GM19238 (cell line): Measurements from ENCODE around the gene RAB18.
"Not testable (repeated sequence)": the region's sequence is repeated elsewhere in the genome, so short reads cannot be mapped to it uniquely, and the experiment has no call there.

ENCODE experiments used
- DNase-seq: peaks from one replicate; pipeline ENCODE4 v3.0.0; 2011; ENCODE audit warnings: low spot score; ENCODE audit not compliant: insufficient read length

RAB18 gene

DNA sequence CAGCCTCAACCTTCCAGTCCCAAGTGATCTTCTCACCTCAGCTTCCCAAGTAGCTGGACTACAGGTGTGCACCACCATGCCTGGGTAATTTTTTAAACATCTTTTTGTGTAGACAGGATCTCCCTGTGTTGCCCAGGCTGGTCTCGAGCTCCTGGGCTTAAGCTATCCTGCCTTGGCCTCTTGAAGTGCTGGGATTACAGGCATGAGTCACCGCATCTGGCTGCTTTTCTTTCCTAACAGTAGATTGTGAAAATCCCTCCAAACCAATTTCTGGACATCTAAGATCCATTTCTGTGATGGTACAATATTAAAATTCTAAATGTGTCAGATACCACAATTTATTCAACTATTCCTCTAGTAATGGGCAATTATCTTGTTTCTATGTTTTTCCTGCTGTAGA, 38.7 kb downstream of the RAB18 start:
- no peak for DNase-seq

DNA sequence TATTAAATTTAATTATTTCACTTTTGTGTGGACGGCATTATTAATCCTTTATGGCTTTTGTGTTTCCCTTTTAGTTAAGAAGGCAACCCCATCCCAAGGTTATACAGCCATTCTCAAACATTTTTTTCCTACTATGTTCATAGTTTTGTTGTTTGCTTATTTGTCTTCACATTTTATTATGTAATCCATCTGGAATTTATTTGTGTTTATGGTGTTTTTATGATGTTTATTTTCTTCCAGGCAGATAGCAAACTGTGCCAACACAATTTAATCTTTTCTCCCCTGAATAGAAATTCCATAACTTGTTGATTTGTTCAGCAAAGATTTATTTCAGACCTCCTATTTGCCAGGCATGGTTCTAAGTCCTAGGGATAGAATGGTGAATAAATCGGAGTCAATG, 42.9 kb downstream of the RAB18 start:
- DNase-seq = no peak

DNA sequence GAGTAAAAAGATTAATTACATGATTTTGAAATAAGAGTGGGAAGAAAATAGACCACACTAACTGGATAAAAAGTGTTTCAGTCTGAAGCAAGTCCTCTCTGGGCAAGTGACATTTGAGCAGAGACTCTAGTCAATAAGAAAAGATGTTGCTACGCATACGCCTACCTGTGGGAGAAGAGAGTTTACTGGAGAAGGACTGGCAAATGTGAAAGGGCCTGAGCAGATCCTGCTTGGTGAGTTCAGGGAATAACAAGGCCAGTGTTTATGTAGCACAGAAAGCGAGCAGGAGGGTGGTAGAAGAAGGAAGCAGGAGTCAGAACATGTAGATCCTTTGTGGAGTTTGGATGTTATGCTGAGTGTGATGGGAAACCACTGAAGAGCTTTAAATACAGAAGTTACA, 43.4 kb downstream of the RAB18 start:
- DNase-seq = no peak

DNA sequence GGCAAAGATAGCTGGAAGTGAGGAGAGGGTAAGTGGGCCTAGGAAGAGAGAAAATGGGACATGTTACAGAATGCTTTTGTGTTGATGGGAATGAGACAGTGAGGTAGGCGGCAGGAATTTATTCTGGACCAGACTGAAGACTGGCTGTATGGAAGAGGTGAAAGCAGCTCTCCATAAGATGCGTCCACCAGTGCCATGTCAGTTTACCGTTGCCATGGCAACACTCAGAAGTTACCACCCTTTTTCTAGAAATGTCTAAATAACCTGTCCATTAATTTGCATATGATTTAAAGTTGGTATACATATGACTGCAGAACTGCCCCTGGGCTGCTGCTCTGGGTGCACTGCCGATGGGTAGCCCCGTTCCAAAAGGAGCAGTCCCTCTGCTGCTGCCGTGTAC, 46.7 kb downstream of the RAB18 start:
- DNase-seq = no peak

DNA sequence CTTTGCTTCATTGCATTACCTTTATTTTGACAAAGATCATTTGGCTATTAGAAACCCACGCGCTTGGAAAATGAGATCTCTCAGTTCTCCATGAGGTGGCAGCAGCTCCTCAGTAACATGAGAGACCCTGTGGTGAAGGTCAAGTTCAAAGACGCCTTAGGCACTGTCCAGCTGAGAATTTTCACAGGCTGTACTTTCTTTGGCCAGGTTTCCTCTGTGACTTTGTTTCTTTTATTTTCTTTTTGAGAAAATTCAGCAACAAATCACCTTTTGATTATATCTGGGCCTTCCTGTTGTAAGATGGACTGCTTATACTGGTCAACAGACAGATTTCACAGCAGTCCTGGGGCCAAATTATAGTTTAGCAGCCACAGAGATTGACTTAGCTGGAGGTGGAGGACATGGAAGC, 54.5 kb downstream of the RAB18 start:
- DNase-seq = peak; percentile 13

DNA sequence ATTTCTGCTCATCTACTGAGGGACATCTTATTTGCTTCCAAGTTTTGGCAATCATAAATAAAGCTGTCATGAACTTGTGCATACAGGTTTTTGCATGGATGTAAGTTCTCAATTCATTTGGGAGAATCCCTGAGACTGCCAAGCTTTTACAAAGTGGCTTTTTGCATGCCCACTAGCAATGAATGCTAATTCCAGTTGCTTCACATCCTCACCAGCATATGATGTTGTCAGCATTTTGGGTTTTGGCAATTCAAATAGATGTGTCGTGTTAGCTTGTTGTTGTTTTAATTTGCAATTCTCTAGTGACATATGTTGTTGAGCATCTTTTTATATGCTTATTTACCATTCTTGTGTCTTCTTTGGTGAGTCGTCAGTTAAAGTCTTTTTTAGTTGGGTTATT, 57.2 kb downstream of the RAB18 start:
- no peak for DNase-seq

DNA sequence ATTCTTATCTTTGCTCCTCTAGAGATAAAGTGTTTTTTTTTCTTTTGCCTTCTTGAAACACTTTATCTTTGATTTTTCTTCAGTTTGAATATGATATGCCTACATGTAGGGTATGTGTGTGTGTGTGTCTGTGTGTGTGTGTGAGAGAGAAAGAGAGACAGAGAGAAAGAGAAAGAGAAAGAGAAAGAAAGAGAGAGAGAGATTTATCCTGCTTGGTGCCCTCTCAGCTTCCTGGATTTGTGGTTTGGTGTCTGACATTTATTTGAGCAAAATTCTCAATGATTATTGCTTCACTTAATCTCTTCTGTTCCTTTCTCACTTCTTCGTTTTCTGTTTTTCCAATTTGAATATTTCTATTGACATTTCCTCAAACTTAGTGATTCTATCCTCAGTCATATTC, 60.3 kb downstream of the RAB18 start:
- DNase-seq = no peak

DNA sequence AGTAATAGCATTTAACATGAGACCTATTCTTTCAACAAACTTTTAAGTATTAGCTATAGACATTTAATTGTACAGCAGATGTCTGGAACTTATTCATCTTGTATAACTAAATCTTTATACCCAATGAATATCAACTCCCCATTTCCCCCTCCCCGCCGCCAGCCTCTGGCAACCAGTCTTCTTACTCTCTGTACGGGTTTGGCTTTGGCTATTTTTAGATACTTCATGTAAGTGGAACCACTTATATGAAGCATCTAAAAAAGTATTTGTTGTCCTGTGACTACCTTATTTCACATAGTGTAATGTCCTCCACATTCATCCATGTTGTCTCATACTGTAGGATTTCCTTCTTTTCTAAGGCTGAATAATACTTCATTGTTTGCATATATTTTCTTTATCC, 60.8 kb downstream of the RAB18 start:
- DNase-seq = no peak

DNA sequence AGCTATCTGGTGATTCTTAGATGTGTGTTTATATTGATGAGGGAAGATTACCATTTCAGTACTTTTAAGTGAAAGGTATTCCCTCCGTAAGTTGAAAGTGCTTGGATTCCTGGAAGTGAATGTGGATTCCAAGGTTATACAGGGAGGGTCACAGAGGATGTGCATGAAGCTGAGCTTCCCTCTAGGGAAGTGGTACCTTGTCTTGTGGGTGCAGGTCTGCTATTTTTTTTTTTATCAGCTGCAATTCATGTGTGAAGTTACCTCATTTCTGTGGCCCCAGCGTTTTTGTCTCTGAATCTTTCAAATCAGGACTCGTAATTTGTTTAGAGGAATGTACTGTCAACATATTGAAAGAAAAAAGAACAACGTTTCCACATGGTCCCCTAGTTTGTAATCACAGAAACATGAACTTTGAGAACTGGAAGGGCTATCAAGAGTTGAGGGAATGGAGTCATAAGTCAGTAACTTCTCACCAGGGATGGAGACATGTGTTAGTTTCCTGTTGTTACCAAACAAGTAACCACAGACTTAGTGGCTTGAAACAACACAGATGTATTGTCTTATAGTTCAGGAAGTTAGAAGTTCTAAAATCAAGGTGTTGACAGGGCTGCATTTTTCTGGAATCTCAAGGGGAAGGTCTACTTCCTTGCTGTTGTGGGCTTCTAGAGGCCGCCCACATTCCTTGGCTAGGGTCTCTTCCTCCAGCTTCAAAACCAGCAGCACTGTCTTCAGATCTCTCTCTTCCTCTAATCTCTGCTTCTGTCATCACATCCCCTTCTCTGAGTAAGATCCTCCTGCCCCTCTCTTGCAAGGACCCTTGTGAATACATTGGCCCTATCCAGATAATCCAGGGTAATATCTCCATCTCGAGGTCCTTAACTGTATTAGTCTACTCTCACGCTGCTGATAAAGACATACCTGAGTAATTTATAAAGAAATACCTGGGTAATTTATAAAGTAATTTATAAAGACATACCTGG, 64.4 kb downstream of the RAB18 start:
- DNase-seq = no peak

DNA sequence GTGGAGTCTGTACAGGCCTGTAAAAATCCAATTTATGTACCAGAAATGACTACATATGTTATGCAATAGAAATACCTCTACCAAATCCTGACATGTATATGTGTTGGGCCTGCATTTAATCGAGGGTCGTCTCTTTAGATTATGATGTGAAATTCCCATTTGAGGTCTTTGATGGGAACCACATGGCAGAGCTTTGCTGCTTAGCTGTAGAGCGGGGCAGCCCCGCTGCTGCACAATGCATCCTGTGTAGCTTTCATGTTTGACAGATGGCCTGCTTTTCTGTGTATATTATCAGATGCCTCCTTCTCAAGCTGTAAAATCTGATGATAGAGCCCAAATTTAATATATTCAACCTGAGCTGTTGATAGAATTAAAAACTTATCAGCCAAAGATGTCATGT, 65.8 kb downstream of the RAB18 start:
- no peak for DNase-seq

DNA sequence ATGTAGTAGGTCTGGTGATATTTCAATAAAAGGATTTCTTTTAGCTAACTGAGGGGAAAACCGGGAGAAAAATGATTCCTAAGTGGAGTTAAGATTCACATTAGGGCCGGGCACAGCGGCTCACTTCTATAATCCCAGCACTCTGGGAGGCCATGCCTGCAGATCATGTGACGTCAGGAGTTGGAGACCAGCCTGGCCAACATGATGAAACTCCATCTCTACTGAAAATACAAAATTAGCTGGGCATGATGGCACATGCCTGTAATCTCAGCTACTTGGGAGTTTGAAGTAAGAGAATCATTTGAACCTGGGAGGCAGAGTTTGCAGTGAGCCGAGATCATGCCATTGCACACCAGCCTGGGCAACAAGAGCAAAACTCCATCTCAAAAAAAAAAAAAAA, 72.9 kb downstream of the RAB18 start:
- not testable (repeated sequence) for DNase-seq

DNA sequence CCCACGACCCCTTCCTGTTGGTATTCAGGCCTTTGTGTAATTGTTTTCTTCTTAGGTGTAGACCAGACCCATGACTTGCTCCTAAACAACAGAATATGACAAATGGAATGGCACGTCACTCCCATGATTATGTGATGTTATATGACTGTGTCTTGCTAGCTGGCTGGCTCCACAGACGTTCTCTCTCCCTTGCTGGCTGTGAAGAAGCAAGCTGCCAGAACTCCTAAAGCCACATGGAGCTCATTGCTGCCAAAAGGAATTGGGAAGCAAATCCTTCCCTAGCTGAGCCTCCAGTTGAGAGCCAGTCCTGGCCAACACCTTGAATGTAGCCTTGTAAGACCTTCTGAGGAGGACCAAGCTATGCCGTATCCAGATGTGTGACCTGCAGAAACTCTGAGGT, 74.2 kb downstream of the RAB18 start:
- no peak for DNase-seq

DNA sequence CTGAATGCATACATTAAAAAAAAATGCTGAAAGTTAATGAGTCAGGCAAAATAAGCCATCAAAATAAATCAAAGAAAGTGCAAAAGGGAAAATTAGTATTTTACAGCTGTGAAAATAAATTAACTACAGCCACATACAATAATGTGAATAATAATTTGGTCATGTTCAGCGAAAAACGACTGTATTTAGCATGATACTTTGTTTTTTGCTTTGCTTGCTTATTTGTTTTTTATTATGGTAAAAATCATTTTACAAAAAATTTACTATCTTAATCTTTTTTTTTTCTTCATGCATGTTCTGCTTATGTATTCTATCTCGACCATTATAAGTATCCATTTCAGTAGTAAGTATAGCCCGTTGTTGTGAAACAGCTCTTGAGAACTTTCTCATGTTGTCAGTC, 77.1 kb downstream of the RAB18 start:
- no peak for DNase-seq

DNA sequence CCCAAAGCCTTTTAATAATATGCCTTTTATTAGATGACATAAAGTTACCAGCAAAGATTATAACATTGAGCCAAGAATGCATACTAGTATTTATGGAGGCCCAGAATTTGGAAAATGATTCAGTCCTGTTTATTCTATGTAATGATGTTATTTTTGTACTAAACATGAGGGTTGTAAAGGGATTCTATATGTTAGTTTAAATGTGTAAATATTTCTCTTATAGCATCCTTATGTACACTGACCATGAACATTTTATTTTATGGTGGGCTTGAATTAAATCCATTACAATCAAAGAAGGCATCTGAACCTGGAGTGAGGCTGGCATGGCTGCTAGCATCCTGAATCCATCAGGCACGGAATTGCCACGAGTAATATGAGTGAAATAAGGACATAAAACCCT, 80.2 kb downstream of the RAB18 start:
- no peak for DNase-seq
